HepG2 (cell line): Measurements from ENCODE around the gene PATL1. TPM values are rescaled to one million over a fixed set of nuclear protein-coding genes. Genes with fewer than 3 reads are reported as not detected.
A peak's percentile ranks its signal among the peaks of the same experiment; 100 is the strongest.

ENCODE experiments used
- ARID4A ChIP-seq: sonication (generic); formaldehyde crosslinking; IDR thresholded peaks from 2 replicates; pipeline ENCODE4 v1.5.0; 2020; ENCODE audit warnings: mild to moderate bottlenecking, missing genetic modification reagents, borderline replicate concordance
- CC2D1A ChIP-seq: sonication (generic); formaldehyde crosslinking; IDR thresholded peaks from 2 replicates; pipeline ENCODE4 v1.8.1; 2023; ENCODE audit warnings: mild to moderate bottlenecking, missing genetic modification reagents
- ELF3 ChIP-seq: IDR thresholded peaks from 2 replicates; pipeline ENCODE4 v1.6.1; 2016; ENCODE audit warnings: missing genetic modification reagents, missing compliant biosample characterization
- ESRRA ChIP-seq: sonication (generic); formaldehyde crosslinking; IDR thresholded peaks from 2 replicates; pipeline ENCODE4 v1.5.1; 2020; ENCODE audit warnings: mild to moderate bottlenecking, low read depth, missing genetic modification reagents
- HNF4G ChIP-seq, 2 experiments: sonication (generic) in 1 of 2; formaldehyde crosslinking in 1 of 2; IDR thresholded peaks; 2 replicates each; pipeline versions ENCODE4 v1.4.0 to v1.6.1; 2011 to 2020; ENCODE audit warnings: borderline replicate concordance in 2 of 2, low read depth in 2 of 2, mild to moderate bottlenecking in 2 of 2, low read length in 1 of 2, missing genetic modification reagents in 1 of 2, moderate library complexity in 1 of 2
- KIAA2018 ChIP-seq: sonication (generic); formaldehyde crosslinking; IDR thresholded peaks from 2 replicates; pipeline ENCODE4 v1.5.0; 2020; ENCODE audit warnings: mild to moderate bottlenecking, missing genetic modification reagents, borderline replicate concordance
- MAFF ChIP-seq: IDR thresholded peaks from 2 replicates; pipeline ENCODE4 v1.6.1; 2011; ENCODE audit warnings: low read depth, low read length, improper control_type of control experiment
- NKX3-1 ChIP-seq: sonication (generic); formaldehyde crosslinking; IDR thresholded peaks from 2 replicates; pipeline ENCODE4 v1.5.0; 2020; ENCODE audit warnings: missing genetic modification reagents
- PRMT3 ChIP-seq: sonication (generic); formaldehyde crosslinking; IDR thresholded peaks from 2 replicates; pipeline ENCODE4 v1.8.1; 2022; ENCODE audit warnings: low read depth, mild to moderate bottlenecking, moderate library complexity, missing genetic modification reagents, borderline replicate concordance
- SALL1 ChIP-seq: sonication (generic); formaldehyde crosslinking; IDR thresholded peaks from 2 replicates; pipeline ENCODE4 v1.8.0; 2022; ENCODE audit warnings: mild to moderate bottlenecking, missing genetic modification reagents
- SMC3 ChIP-seq: IDR thresholded peaks from 2 replicates; pipeline ENCODE4 v1.6.1; 2011; ENCODE audit warnings: low read length, improper control_type of control experiment
- TBP ChIP-seq: sonication (generic); formaldehyde crosslinking; IDR thresholded peaks from 2 replicates; pipeline ENCODE4 v1.5.0; 2020; ENCODE audit warnings: missing genetic modification reagents
- XBP1 ChIP-seq: sonication (generic); formaldehyde crosslinking; IDR thresholded peaks from 2 replicates; pipeline ENCODE4 v1.5.0; 2020; ENCODE audit warnings: missing genetic modification reagents
- ZFP36 ChIP-seq: fragments of 150-350 bp; IDR thresholded peaks from 2 replicates; pipeline ENCODE4 v1.6.1; 2018; ENCODE audit warnings: borderline replicate concordance, low read length, low read depth; ENCODE audit not compliant: partially characterized antibody
- ZKSCAN5 ChIP-seq: sonication (generic); formaldehyde crosslinking; IDR thresholded peaks from 2 replicates; pipeline ENCODE4 v1.5.1; 2020; ENCODE audit warnings: mild to moderate bottlenecking, missing genetic modification reagents
- ZNF331 ChIP-seq: sonication (generic); formaldehyde crosslinking; IDR thresholded peaks from 2 replicates; pipeline ENCODE4 v1.4.0; 2020; ENCODE audit warnings: missing genetic modification reagents
- ZNF382 ChIP-seq: sonication (generic); formaldehyde crosslinking; IDR thresholded peaks from 2 replicates; pipeline ENCODE4 v1.5.0; 2020; ENCODE audit warnings: missing genetic modification reagents, mild to moderate bottlenecking, borderline replicate concordance
- ZNF530 ChIP-seq: sonication (generic); formaldehyde crosslinking; IDR thresholded peaks from 2 replicates; pipeline ENCODE4 v1.5.0; 2020; ENCODE audit warnings: low read depth, mild to moderate bottlenecking, missing genetic modification reagents
- ZNF75D ChIP-seq: sonication (generic); formaldehyde crosslinking; IDR thresholded peaks from 2 replicates; pipeline ENCODE4 v1.8.1; 2023; ENCODE audit warnings: missing genetic modification reagents, mild to moderate bottlenecking, borderline replicate concordance
- polyA plus RNA-seq, 8 experiments: library from polyadenylated mRNA; depleted of rRNA in 3 of 8; stranded (reverse) in 7 of 8; unstranded in 1 of 8; fragments of >200 nt; fragmentation: Illumina TruSeq in 4 of 8; extraction: Trizol in 4 of 8; gene quantifications; 2 replicates each; pipeline versions ENCODE4 v1.2.1 to v1.2.3, GENCODE V29; 2011 to 2016; ENCODE audit warnings: low read depth in 4 of 8, missing spikeins in 1 of 8, mixed read lengths in 1 of 8; ENCODE audit not compliant: insufficient read depth in 1 of 8
- total RNA-seq, 5 experiments: library from RNA; depleted of rRNA; stranded (reverse); fragments of >200 nt; fragmentation: Illumina TruSeq; extraction: Trizol; gene quantifications; 2 replicates each; pipeline ENCODE4 v1.2.3, GENCODE V29; 2016; ENCODE audit warnings: low read depth in 1 of 5

Gene PATL1
- total and polyA plus RNA-seq, 2 of the 13 experiments (the other 11 are each of a cell fraction or from before 2014, with no cell fraction given), result 12.9 to 26.8 TPM

- TF ChIP-seq ZNF75D (CRISPR knock-in tag) (no peak), NKX3-1 (no peak), ELF3 (CRISPR knock-in tag) (0 out of 2 replicates have a peak, but pooled peaks have one; percentile 26), ZNF331 (CRISPR knock-in tag) (peak; percentile 67; the same call in 1 of the 2 replicates), SMC3 (peak; percentile 36; the same call in 1 of the 2 replicates), ARID4A (peak; percentile 38; the same call in 1 of the 2 replicates), ZNF382 (CRISPR knock-in tag) (no peak), KIAA2018 (CRISPR knock-in tag) (no peak), TBP (CRISPR knock-in tag) (no peak), ZNF530 (no peak), HNF4G (IDR thresholded peaks at IDR 0.05; ENCODE audit: borderline replicate concordance, low read depth, low read length) (peak; percentile 59; the same call in 1 of the 2 replicates), HNF4G (CRISPR knock-in tag; IDR thresholded peaks at IDR 0.05; ENCODE audit: borderline replicate concordance, low read depth) (no peak), ZFP36 (no peak), SALL1 (peak; percentile 14; the same call in 1 of the 2 replicates), XBP1 (CRISPR knock-in tag) (no peak), PRMT3 (CRISPR knock-in tag) (no peak), ESRRA (CRISPR knock-in tag) (no peak; the same call in 1 of the 2 replicates), ZKSCAN5 (no peak), MAFF (no peak), CC2D1A (CRISPR knock-in tag) (no peak)
These were observed 25.4 kb downstream of the PATL1 start (continued) for GRCh38 chr11:59643390-59643789.
